Effector CD4-positive, alpha-beta T cell (primary cell): Measurements from ENCODE around the gene ISL1.

Experiments used
- DNase-seq: peaks from one replicate; pipeline ENCODE4 v3.0.0-alpha.2; 2020

Gene ISL1

DNA sequence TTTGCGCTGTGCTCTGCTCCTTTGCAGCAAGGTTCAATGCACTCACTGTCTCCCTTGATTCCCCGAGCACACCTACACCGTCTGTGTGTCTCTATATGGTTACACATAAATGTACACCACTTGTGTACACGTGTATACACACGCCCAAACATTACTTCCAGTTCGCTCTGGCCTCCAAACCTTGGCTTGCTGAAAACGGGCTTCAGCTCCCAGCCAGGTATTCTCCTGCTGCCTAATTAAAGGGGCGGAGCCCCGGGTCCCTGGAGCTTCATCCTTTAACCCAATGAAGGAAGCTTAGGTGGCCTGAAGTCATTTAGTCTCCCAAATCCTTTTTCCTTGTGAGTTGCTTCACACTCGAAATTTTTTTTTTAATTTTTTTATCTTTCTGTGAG, 4.6 kb downstream of the ISL1 start:
- DNase-seq, result no peak

- DNase-seq, result no peak
Observed at GRCh38 chr5:51388488-51389287, 5.4 kb downstream of the ISL1 start.

- DNase-seq, result no peak
Observed at GRCh38 chr5:51389288-51389576, 6.0 kb downstream of the ISL1 start.

GRCh38 chr5:51389577-51390463, 6.6 kb downstream of the ISL1 start:
- DNase-seq, result no peak

GRCh38 chr5:51391175-51391574, 7.9 kb downstream of the ISL1 start:
- no peak for DNase-seq

- DNase-seq, result no peak
Observed at GRCh38 chr5:51392689-51393199, 9.5 kb downstream of the ISL1 start.

- no peak for DNase-seq
Observed at GRCh38 chr5:51394609-51395008, 11.4 kb downstream of the ISL1 start.

GRCh38 chr5:51395245-51395644, 12.0 kb downstream of the ISL1 start:
- DNase-seq, result no peak

- no peak for DNase-seq
Observed at GRCh38 chr5:51395666-51396356, 12.6 kb downstream of the ISL1 start.

GRCh38 chr5:51396797-51397196, 13.5 kb downstream of the ISL1 start:
- DNase-seq, result no peak

DNA sequence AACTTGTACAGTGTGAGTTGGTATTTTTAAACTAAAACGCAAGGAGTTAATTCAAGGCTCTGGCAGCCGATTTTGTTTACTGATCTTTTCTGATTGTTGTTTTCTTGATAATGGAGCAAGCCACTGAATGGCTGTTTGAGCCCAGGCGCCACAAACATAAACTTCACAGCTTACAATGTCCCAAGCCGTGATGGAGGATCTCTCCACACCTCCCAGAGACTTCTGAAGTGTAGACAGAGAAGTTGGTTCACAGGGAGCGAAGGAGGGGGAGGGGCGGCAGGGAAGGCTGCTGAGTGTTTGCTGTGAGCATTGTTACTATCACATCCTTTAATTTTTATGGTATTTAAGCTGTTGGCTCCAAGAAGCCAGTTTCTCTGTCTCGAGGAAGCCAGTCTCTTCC, 14.7 kb downstream of the ISL1 start:
- DNase-seq, result no peak

DNA sequence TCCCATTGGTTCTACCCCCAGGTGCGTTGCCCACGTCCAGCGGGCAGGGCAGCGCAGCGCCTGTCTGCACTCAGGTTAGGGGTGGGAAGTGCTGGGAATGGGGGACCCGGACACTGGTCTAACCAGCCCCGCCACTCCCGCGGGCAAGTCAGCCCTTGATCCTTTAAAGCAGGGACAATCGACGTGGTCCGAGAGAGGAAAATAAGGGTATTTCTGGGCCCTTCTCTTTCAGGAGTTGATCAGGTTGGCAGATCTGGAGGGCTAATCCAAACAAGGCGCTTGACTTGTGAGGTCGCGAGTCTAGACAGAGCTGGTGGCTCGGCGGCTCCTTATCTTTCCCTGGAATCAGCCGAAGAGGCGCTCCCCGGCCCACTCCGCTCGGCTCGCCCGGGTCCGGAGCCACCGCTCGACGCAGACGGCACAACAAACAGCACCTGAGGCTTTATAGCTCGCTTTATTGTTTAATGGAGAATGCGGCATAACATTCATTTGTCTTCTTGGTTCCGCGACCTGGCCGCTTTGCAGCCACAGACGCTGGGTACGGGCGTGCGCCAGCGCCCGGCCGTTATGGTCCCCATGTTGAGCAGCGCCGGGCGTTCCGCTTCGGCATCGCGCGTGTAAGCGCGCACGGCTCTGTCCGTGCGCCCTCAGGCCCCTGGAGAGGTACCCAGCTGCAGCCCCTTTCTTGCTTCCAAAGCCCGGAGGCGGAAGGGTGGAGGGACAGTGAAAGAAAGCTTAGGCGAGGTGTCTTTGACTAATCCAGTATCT, 15.8 kb downstream of the ISL1 start:
- DNase-seq, result no peak

DNA sequence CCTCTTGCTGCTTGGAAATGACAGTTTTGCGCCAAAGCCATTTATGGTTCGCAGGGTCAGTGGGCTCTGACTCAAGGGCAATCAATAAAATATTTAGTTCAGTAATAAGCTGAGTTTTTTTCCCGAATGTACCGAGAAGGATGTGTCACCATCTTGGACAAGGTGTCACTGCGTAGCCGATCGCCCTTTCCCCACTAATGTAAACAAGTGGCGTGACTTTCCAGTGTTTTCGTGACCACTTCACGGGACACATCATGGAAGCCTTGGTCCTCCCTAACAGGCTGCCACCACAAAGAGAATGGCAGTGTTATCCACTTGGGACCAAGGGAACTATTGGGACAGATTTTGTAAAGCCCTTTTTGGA, 16.4 kb downstream of the ISL1 start:
- no peak for DNase-seq

GRCh38 chr5:51404255-51404654, 21.0 kb downstream of the ISL1 start:
- no peak for DNase-seq

DNA sequence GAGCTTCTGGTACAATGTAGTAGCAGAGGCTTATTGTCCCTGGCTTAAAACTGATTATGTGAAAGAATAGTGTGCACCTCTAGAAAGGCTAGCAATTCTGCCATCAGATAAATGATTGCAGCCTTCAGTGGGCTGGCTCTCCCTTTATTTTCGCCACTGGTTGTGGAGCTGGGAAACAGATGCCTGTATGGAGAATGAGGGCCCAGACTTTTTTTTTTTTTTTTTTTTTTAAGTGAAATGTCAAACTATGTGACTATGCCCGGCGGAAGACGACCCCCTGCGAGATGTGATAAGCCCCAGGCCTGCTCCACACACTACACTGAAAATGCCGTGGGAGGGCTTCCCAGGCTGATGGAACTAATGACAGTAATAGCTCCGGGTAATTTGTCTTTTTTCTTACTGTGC, 28.7 kb downstream of the ISL1 start:
- no peak for DNase-seq

DNA sequence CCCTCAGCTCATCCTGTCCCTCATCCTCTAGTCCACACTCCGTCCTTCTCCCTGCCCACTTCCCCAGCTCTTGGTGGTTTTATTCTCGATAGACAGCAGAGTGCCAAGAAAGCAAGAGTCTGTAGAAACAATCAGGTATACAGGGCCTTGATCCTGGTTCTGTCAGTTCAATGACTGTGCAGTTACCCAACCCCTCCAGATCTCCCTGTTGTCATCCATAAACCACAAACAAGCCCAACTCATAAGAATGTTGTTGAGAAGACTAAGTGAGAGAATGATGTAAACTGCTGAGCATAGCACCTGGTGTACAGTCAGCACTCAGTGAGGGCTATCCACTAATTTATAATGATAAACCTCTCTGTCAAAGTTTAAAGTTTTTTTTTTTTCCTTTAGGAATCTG, 31.3 kb downstream of the ISL1 start:
- DNase-seq, result no peak

- DNase-seq, result no peak
Observed at GRCh38 chr5:51416149-51416548, 32.9 kb downstream of the ISL1 start.

DNA sequence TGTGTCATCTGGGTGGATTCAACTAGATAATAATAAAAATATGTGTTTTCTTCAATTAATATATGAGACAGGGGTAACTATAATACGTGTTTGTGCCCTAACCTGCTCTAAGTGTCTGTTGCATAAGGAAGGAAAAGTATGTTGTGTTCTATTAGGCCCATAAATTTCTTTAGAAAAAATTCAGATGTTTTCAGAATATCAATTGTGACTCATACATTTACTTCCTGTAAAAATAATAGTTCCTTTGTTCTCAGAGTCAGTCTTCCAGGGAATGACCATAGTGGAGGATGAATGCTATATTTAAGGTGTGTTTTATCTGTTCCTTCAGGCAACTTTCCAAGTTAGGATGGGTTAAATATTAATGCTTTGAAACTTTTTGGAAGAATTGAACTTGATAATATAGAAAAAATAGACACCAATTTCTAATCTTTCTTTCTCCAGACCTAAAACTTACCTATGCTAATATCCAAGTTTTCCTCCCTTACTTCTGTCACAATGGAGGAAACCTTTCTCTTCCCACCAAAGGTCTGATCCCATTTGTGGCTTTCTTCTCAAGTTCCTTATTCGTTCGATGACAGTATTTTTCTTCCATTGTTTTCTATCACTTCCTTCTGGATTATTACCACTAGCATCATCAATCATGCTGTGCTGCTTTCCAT, 49.9 kb downstream of the ISL1 start:
- no peak for DNase-seq

- no peak for DNase-seq
Observed at GRCh38 chr5:51439232-51439631, 56.0 kb downstream of the ISL1 start.
